ENCODE measurements around the gene FBLN5.

GRCh38 chr14:91873471-91874415, 73.8 kb downstream of the FBLN5 start:
- TF ChIP-seq CTCF (conservative IDR thresholded peaks at IDR 0.05 in 1 of 2, IDR thresholded peaks at IDR 0.05 in 1 of 2; ENCODE audit: low read depth in 1 of 2, low read length in 2 of 2) (no peak), EZH2 (IDR thresholded peaks at IDR 0.05; ENCODE audit: low read length, missing control alignments) (no peak)

All from fibroblast of lung (primary cell).